IMR-90 (cell line): ENCODE data around the gene DHX57. TPM values are rescaled to one million over a fixed set of nuclear protein-coding genes. Genes with fewer than 3 reads are reported as not detected.

Experiments used
- ATAC-seq: fragments of 200-7000 bp; cut with Tn5 transposase; 2 replicates; pipeline ENCODE4 v1.9.1; 2020; ENCODE audit warnings: low read depth, mild to moderate bottlenecking, moderate library complexity
- BruUV-seq: library from RNA; stranded (reverse); fragments of 400-500 nt; replicated peaks from 2 replicates; lab custom pipeline; 2021; lab: Mats Ljungman, UMichigan
- CTCF ChIA-PET: fragments of 300-600 bp; formaldehyde crosslinking; extraction: SDS; loops from one replicate; lab custom pipeline; 2021; ENCODE audit warnings: antibody characterized with exemption; lab: Yijun Ruan, JAX
- POLR2A ChIA-PET: fragments of 300-600 bp; sonication (Branson Sonifier 250); formaldehyde crosslinking; loops from one replicate; lab custom pipeline; 2022; ENCODE audit warnings: antibody characterized with exemption; ENCODE audit not compliant: unreplicated experiment; lab: Charles Lee
- DNase-seq: peaks from one replicate; pipeline ENCODE4 v3.0.0; 2013
- H2AFZ ChIP-seq: replicated peaks from 2 replicates; pipeline ENCODE3; 2013; ENCODE audit warnings: low read length, mild to moderate bottlenecking; ENCODE audit not compliant: poor library complexity
- H2AK5ac ChIP-seq: 2 replicates; pipeline ENCODE4 v1.6.1; 2013; ENCODE audit warnings: low read depth, low read length, inconsistent platforms
- H2AK9ac ChIP-seq: replicated peaks from 2 replicates; pipeline ENCODE3; 2013; ENCODE audit warnings: mild to moderate bottlenecking, low read depth, low read length, moderate library complexity; ENCODE audit not compliant: poor library complexity
- H2BK120ac ChIP-seq: 2 replicates; pipeline ENCODE4 v1.6.1; 2013; ENCODE audit warnings: low read depth, low read length, inconsistent platforms
- H2BK15ac ChIP-seq: 3 replicates; pipeline ENCODE4 v1.6.1; 2013; ENCODE audit warnings: low read depth, low read length, inconsistent platforms
- H2BK20ac ChIP-seq: 2 replicates; pipeline ENCODE4 v1.6.1; 2013; ENCODE audit warnings: low read depth, mild to moderate bottlenecking, inconsistent platforms, low read length, moderate library complexity
- H2BK5ac ChIP-seq: 2 replicates; pipeline ENCODE4 v1.6.1; 2013; ENCODE audit warnings: mild to moderate bottlenecking, low read depth, low read length, inconsistent platforms; ENCODE audit not compliant: poor library complexity, severe bottlenecking
- H3K14ac ChIP-seq: replicated peaks from 2 replicates; pipeline ENCODE4 v1.6.1; 2013; ENCODE audit warnings: low read depth, low read length, inconsistent platforms
- H3K18ac ChIP-seq: 2 replicates; pipeline ENCODE4 v1.6.1; 2013; ENCODE audit warnings: low read depth, low read length, control low read depth
- H3K23ac ChIP-seq: 2 replicates; pipeline ENCODE4 v1.6.1; 2013; ENCODE audit warnings: low read depth, low read length, inconsistent platforms
- H3K27ac ChIP-seq: 2 replicates; pipeline ENCODE4 v1.5.1; 2013; ENCODE audit warnings: mild to moderate bottlenecking, control low read depth, low read length; ENCODE audit not compliant: insufficient read depth
- H3K27me3 ChIP-seq: 2 replicates; pipeline ENCODE4 v1.6.1; 2013; ENCODE audit warnings: low read length; ENCODE audit not compliant: control insufficient read depth, insufficient read depth
- H3K36me3 ChIP-seq: 2 replicates; pipeline ENCODE4 v1.6.1; 2013; ENCODE audit warnings: low read length, mixed read lengths; ENCODE audit not compliant: control insufficient read depth, insufficient read depth
- H3K4ac ChIP-seq: 2 replicates; pipeline ENCODE4 v1.6.1; 2013; ENCODE audit warnings: low read depth, low read length, inconsistent platforms
- H3K4me1 ChIP-seq: 2 replicates; pipeline ENCODE4 v1.6.1; 2013; ENCODE audit warnings: low read length, mixed read lengths; ENCODE audit not compliant: control insufficient read depth, insufficient read depth
- H3K4me2 ChIP-seq: 2 replicates; pipeline ENCODE4 v1.6.1; 2013; ENCODE audit warnings: low read depth, mild to moderate bottlenecking, control low read depth, low read length, moderate library complexity
- H3K4me3 ChIP-seq: 2 replicates; pipeline ENCODE4 v1.5.1; 2013; ENCODE audit warnings: low read depth, mild to moderate bottlenecking, control low read depth, low read length, moderate library complexity; ENCODE audit not compliant: insufficient read depth
- H3K56ac ChIP-seq: 2 replicates; pipeline ENCODE4 v1.6.1; 2013; ENCODE audit warnings: low read length, inconsistent platforms; ENCODE audit not compliant: insufficient read depth; ENCODE audit errors: extremely low read depth
- H3K79me1 ChIP-seq, 2 experiments: 2 replicates each; pipeline ENCODE4 v1.6.1; 2013; ENCODE audit warnings: low read length in 2 of 2, inconsistent platforms in 1 of 2, low read depth in 1 of 2
- H3K9ac ChIP-seq: 2 replicates; pipeline ENCODE4 v1.6.1; 2013; ENCODE audit warnings: low read depth, low read length, control low read depth
- H3K9me1 ChIP-seq: 2 replicates; pipeline ENCODE4 v1.6.1; 2013; ENCODE audit warnings: low read length, inconsistent platforms; ENCODE audit not compliant: insufficient read depth
- H3K9me3 ChIP-seq: 2 replicates; pipeline ENCODE4 v1.6.1; 2013; ENCODE audit warnings: low read length; ENCODE audit not compliant: control insufficient read depth, insufficient read depth
- H4K20me1 ChIP-seq: 2 replicates; pipeline ENCODE4 v1.6.1; 2013; ENCODE audit warnings: low read length, inconsistent platforms; ENCODE audit not compliant: insufficient read depth
- H4K5ac ChIP-seq: 2 replicates; pipeline ENCODE4 v1.6.1; 2013; ENCODE audit warnings: mild to moderate bottlenecking, low read depth, low read length, control low read depth
- H4K8ac ChIP-seq, 2 experiments: 2 replicates each; pipeline ENCODE4 v1.6.1; 2013; ENCODE audit warnings: low read depth in 2 of 2, low read length in 2 of 2, control low read depth in 1 of 2, inconsistent platforms in 1 of 2
- H4K91ac ChIP-seq: 2 replicates; pipeline ENCODE4 v1.6.1; 2013; ENCODE audit warnings: low read depth, low read length, inconsistent platforms; ENCODE audit not compliant: insufficient read depth
- CEBPB ChIP-seq: IDR thresholded peaks from 2 replicates; pipeline ENCODE4 v1.6.1; 2012; ENCODE audit warnings: low read depth, low read length, improper control_type of control experiment
- FOS ChIP-seq: fragments of 150-350 bp; IDR thresholded peaks from 2 replicates; pipeline ENCODE4 v1.6.1; 2016; ENCODE audit warnings: low read depth, low read length
- MAFK ChIP-seq: IDR thresholded peaks from 2 replicates; pipeline ENCODE4 v1.6.1; 2012; ENCODE audit warnings: low read depth, low read length, improper control_type of control experiment
- MAZ ChIP-seq: IDR thresholded peaks from 2 replicates; pipeline ENCODE4 v1.6.1; 2012; ENCODE audit warnings: low read depth, mild to moderate bottlenecking, low read length, improper control_type of control experiment, moderate library complexity, borderline replicate concordance
- NFE2L2 ChIP-seq: fragments of 150-350 bp; IDR thresholded peaks from 2 replicates; pipeline ENCODE4 v1.6.1; 2016; ENCODE audit warnings: low read depth, mild to moderate bottlenecking, low read length
- RAD21 ChIP-seq: IDR thresholded peaks from 2 replicates; pipeline ENCODE4 v1.6.1; 2012; ENCODE audit warnings: low read length, improper control_type of control experiment
- RCOR1 ChIP-seq: IDR thresholded peaks from 2 replicates; pipeline ENCODE4 v1.6.1; 2012; ENCODE audit warnings: mild to moderate bottlenecking, low read length, improper control_type of control experiment; ENCODE audit not compliant: insufficient replicate concordance
- RFX5 ChIP-seq: IDR thresholded peaks from 2 replicates; pipeline ENCODE4 v1.8.0; 2012; ENCODE audit warnings: low read depth, mild to moderate bottlenecking, low read length, moderate library complexity
- SMC3 ChIP-seq: fragments of 150-350 bp; IDR thresholded peaks from 2 replicates; pipeline ENCODE4 v1.6.1; 2016; ENCODE audit warnings: low read depth, mild to moderate bottlenecking, antibody characterized with exemption, low read length, moderate library complexity
- WGBS, 2 experiments: methylation state at CpG; one replicate each; pipeline versions ENCODE4 v1.1.5 to v1.1.7; 2013; ENCODE audit warnings: missing lambda C conversion rate in 2 of 2; ENCODE audit not compliant: insufficient read length in 1 of 2; ENCODE audit errors: extremely low coverage in 2 of 2; 5-methylcytosine and 5-hydroxymethylcytosine counted together
- dilution Hi-C: fragments of 300-500 bp; cut with HindIII; formaldehyde crosslinking; loops from one replicate; pipeline ENCODE4 v1.14.3; 2018; ENCODE audit warnings: low sequenced_read_pairs; ENCODE audit not compliant: unreplicated experiment
- in situ Hi-C: fragments of 300-500 bp; cut with MboI; formaldehyde crosslinking; loops from 3 replicates; pipeline ENCODE4 v1.14.3; 2019; ENCODE audit warnings: low sequenced_read_pairs, inconsistent platforms, mixed read lengths
- intact Hi-C: fragments of 100-400 bp; cut with micrococcal nuclease; formaldehyde crosslinking; loops from 2 replicates; pipeline ENCODE4 v1.10.0; 2022
- polyA plus RNA-seq, 3 experiments: library from polyadenylated mRNA; depleted of rRNA; stranded (reverse); fragments of >200 nt; gene quantifications; 2 replicates each; pipeline ENCODE4 v1.2.3, GENCODE V29; 2012; ENCODE audit warnings: low replicate concordance in 1 of 3
- total RNA-seq: library from RNA; depleted of rRNA; stranded (reverse); fragments of >200 nt; gene quantifications from 2 replicates; pipeline ENCODE4 v1.2.3, GENCODE V29; 2012

Gene DHX57
- total and polyA plus RNA-seq, 2 of the 4 experiments (the other 2 are of a cell fraction): 9.5 to 24.4 TPM

DNA sequence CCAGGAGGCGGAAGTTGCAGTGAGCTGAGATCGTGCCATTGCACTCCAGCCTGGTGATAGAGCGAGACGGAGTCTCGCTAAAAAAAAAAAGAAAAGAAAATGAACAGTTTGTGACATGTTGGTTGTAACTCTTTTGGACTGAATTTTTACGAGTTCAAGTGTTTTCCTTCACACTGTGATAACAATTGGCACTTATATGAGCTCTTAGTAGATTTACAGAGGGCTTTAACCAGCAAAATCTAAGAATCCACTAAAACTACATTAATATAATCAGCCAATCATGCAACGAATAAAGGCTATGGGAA, 99.9 kb downstream of the DHX57 start:
- H2BK120ac ChIP-seq: no peak overlapping the region
- H3K9me1 ChIP-seq: no peaks in the 10 kb centered on the region
- H2AK9ac ChIP-seq: no peak overlapping the region
- BruUV-seq: no TSS peak
- H4K5ac ChIP-seq: no peak overlapping the region
- H2AK5ac ChIP-seq: no peak overlapping the region
- no CpG with 5 or more reads among the region's 7 CpGs for WGBS, 2 experiments
- H3K9ac ChIP-seq: no peak overlapping the region
- H3K4me2 ChIP-seq: no peak overlapping the region
- ChIA-PET POLR2A (interaction anchor here (0.5 to 0.6 kb wide), 2 partner anchors 24 to 64 kb away, joined by 3 to 4 read pairs; no protein-coding TSS in a partner anchor), CTCF (no interaction called here)
- H3K14ac ChIP-seq: no peak overlapping the region
- H2BK5ac ChIP-seq: no peak overlapping the region
- dilution Hi-C loops: no loop called here
- no peak for DNase-seq
- H2BK15ac ChIP-seq: no peak overlapping the region
- H4K8ac ChIP-seq: no peak overlapping the region
- no peak overlapping the region for H4K91ac ChIP-seq
- no peak overlapping the region for H2BK20ac ChIP-seq
- H3K4me1 ChIP-seq: peaks cover 4% of the 10 kb centered on the region
- in situ Hi-C loops: no loop called here
- no peak overlapping the region for H3K27ac ChIP-seq
- no peak overlapping the region for H2AFZ ChIP-seq
- no peaks in the 10 kb centered on the region for H3K9me3 ChIP-seq
- H3K36me3 ChIP-seq: no peaks in the 10 kb centered on the region
- no peak overlapping the region for H3K18ac ChIP-seq
- no peaks in the 10 kb centered on the region for H3K27me3 ChIP-seq
- no peak overlapping the region for H3K4me3 ChIP-seq
- H4K20me1 ChIP-seq: no peaks in the 10 kb centered on the region
- peaks cover 7 to 14% of the 10 kb centered on the region in 2 experiments; a peak in 3 of 4 replicates for H3K79me1 ChIP-seq
- no peak overlapping the region for H3K56ac ChIP-seq
- ATAC-seq: no peak
- H3K23ac ChIP-seq: no peak overlapping the region
- intact Hi-C loops: no loop called here
- no peak overlapping the region for H3K4ac ChIP-seq
- TF ChIP-seq CEBPB (no peak), MAZ (no peak), SMC3 (no peak), MAFK (no peak), RCOR1 (no peak), FOS (no peak), RFX5 (no peak), NFE2L2 (no peak), RAD21 (no peak)
